ENCODE measurements around the gene JAZF1. TPM values are rescaled to one million over a fixed set of nuclear protein-coding genes. Genes with fewer than 3 reads are reported as not detected.
A peak's percentile ranks its signal among the peaks of the same experiment; 100 is the strongest.

The JAZF1 gene
- total and polyA plus RNA-seq, 2 of the 4 experiments (the other 2 are of a cell fraction) = 8.4 to 10.5 TPM

DNA sequence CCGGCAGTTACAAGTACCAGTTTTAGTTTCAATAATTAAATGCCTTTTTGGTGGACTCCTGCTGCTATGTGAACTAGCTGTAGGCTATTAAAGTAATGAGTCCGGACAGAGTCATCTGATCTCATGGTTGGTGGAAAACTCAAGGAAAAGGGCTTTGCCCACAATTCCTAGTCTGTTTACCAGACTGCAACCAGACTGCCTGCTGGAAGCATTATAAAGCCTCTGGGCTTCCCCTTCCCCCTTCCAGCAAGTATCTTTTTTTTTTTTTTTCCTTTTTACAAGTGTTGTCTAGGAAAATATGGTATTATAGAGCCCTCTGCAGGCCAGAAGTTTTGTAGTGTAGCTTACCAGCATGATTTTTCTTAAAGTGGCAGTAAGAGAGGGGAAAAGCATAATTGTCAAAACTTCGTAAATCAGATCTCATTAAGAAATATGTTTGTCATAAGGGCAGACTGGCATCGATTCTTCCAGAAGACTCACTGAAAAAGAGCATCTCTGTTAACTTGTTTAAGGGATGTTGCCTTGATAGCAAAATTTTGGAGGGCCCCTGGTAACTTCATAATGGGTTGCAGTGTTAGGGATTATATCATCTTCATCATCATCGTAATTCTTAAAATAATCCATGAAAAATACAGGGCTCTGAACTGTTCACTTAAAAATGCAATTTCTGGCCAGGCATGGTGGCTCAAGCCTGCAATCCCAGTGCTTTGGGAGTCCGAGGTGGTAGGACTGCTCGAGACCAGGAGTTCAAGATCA lies 259.3 kb downstream of the JAZF1 start:
- DNase-seq (peak; percentile 92), ATAC-seq (ENCODE audit: low read depth) (peak; percentile 84)
- intact Hi-C loops (cut with micrococcal nuclease) (loop anchor here (1.0 to 5.0 kb wide), 8 partner anchors 98 to 725 kb away; no protein-coding TSS in a partner anchor), dilution Hi-C loops (cut with HindIII; ENCODE audit: low sequenced_read_pairs, unreplicated experiment) (no loop called here), in situ Hi-C loops (cut with MboI; ENCODE audit: low sequenced_read_pairs) (loop anchor here (5.0 kb wide), 1 partner anchor 724 kb away; no protein-coding TSS in a partner anchor)
- Histone ChIP-seq H3K36me3 (ENCODE audit: control insufficient read depth, insufficient read depth, low read length) (no peaks in the 10 kb centered on the region), H2AFZ (replicated peaks; ENCODE audit: low read length, poor library complexity) (no peak overlapping the region), H2AK9ac (replicated peaks; ENCODE audit: low read depth, low read length, poor library complexity) (no peak overlapping the region), H3K4ac (ENCODE audit: low read depth, low read length) (no peak overlapping the region), H2BK5ac (ENCODE audit: low read depth, low read length, poor library complexity, severe bottlenecking) (no peak overlapping the region), H3K9me3 (ENCODE audit: control insufficient read depth, insufficient read depth, low read length) (no peaks in the 10 kb centered on the region), H3K56ac (ENCODE audit: extremely low read depth, insufficient read depth, low read length) (no peak overlapping the region), H3K27ac (ENCODE audit: insufficient read depth, low read length) (no peak overlapping the region), H3K14ac (replicated peaks; ENCODE audit: low read depth, low read length) (no peak overlapping the region), H2BK120ac (ENCODE audit: low read depth, low read length) (no peak overlapping the region), H3K4me1 (ENCODE audit: control insufficient read depth, insufficient read depth, low read length) (peaks cover 19% of the 10 kb centered on the region), H3K27me3 (ENCODE audit: control insufficient read depth, insufficient read depth, low read length) (no peaks in the 10 kb centered on the region), H3K9me1 (ENCODE audit: insufficient read depth, low read length) (peaks cover 17% of the 10 kb centered on the region), H3K18ac (ENCODE audit: low read depth, low read length) (no peak overlapping the region), H4K91ac (ENCODE audit: insufficient read depth, low read depth, low read length) (no peak overlapping the region), H4K20me1 (ENCODE audit: insufficient read depth, low read length) (peaks cover 15% of the 10 kb centered on the region; the same call in 1 of the 2 replicates), H3K4me2 (ENCODE audit: low read depth, low read length) (peak overlapping the region; percentile 14; the same call in 1 of the 2 replicates), H2AK5ac (ENCODE audit: low read depth, low read length) (no peak overlapping the region), H3K79me1 (ENCODE audit: low read depth in 1 of 2, low read length in 2 of 2) (peaks cover 29 to 55% of the 10 kb centered on the region in 2 experiments), H3K9ac (ENCODE audit: low read depth, low read length) (no peak overlapping the region), H4K8ac (ENCODE audit: low read depth in 2 of 2, low read length in 2 of 2) (no peak overlapping the region), H4K5ac (ENCODE audit: low read depth, low read length) (no peak overlapping the region), H2BK20ac (ENCODE audit: low read depth, low read length) (no peak overlapping the region), H3K23ac (ENCODE audit: low read depth, low read length) (no peak overlapping the region), H3K4me3 (ENCODE audit: insufficient read depth, low read depth, low read length) (no peak overlapping the region), H2BK15ac (ENCODE audit: low read depth, low read length) (no peak overlapping the region)
- ChIA-PET POLR2A (ENCODE audit: unreplicated experiment) (interaction anchor here (0.6 kb wide), 1 partner anchor 1631 kb away, joined by 7 read pairs; no protein-coding TSS in a partner anchor), CTCF (interaction anchor here (0.7 to 3.3 kb wide), 7 partner anchors 20 to 725 kb away, joined by 3 to 11 read pairs (median 5); no protein-coding TSS in a partner anchor)
- no TSS peak for BruUV-seq (replicated peaks)
- 0% methylated on average over 1 of the region's 7 CpGs; no CpG with 5 or more reads in 1 of the 2 experiments for WGBS, 2 experiments (ENCODE audit: extremely low coverage in 2 of 2, insufficient read length in 1 of 2)
- TF ChIP-seq, protein P1, sequence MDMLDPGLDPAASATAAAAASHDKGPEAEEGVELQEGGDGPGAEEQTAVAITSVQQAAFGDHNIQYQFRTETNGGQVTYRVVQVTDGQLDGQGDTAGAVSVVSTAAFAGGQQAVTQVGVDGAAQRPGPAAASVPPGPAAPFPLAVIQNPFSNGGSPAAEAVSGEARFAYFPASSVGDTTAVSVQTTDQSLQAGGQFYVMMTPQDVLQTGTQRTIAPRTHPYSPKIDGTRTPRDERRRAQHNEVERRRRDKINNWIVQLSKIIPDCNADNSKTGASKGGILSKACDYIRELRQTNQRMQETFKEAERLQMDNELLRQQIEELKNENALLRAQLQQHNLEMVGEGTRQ (IDR thresholded peaks at IDR 0.05; ENCODE audit: low read depth, low read length) = no peak
- TF ChIP-seq POLR2A (IDR thresholded peaks at IDR 0.05; ENCODE audit: low read depth, low read length) (no peak), BHLHE40 (IDR thresholded peaks at IDR 0.05; ENCODE audit: low read depth, low read length) (no peak), MXI1 (IDR thresholded peaks at IDR 0.05; ENCODE audit: borderline replicate concordance, low read depth, low read length) (no peak), CEBPB (IDR thresholded peaks at IDR 0.05; ENCODE audit: low read depth, low read length) (no peak), CHD1 (IDR thresholded peaks at IDR 0.05; ENCODE audit: low read depth, low read length) (no peak), SMC3 (IDR thresholded peaks at IDR 0.05; ENCODE audit: low read depth, low read length) (peak; percentile 61), FOS (IDR thresholded peaks at IDR 0.05; ENCODE audit: low read depth, low read length) (no peak), NFE2L2 (IDR thresholded peaks at IDR 0.05; ENCODE audit: low read depth, low read length) (no peak), MAZ (IDR thresholded peaks at IDR 0.05; ENCODE audit: borderline replicate concordance, low read depth, low read length) (no peak), RFX5 (IDR thresholded peaks at IDR 0.05; ENCODE audit: low read depth, low read length) (no peak), RAD21 (IDR thresholded peaks at IDR 0.05; ENCODE audit: low read length) (peak; percentile 77), MAFK (IDR thresholded peaks at IDR 0.05; ENCODE audit: low read depth, low read length) (no peak)
- TF ChIP-seq, protein P2, sequence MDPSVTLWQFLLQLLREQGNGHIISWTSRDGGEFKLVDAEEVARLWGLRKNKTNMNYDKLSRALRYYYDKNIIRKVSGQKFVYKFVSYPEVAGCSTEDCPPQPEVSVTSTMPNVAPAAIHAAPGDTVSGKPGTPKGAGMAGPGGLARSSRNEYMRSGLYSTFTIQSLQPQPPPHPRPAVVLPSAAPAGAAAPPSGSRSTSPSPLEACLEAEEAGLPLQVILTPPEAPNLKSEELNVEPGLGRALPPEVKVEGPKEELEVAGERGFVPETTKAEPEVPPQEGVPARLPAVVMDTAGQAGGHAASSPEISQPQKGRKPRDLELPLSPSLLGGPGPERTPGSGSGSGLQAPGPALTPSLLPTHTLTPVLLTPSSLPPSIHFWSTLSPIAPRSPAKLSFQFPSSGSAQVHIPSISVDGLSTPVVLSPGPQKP (IDR thresholded peaks at IDR 0.05; ENCODE audit: borderline replicate concordance, low read depth, low read length) = no peak
- TF ChIP-seq, protein P3, sequence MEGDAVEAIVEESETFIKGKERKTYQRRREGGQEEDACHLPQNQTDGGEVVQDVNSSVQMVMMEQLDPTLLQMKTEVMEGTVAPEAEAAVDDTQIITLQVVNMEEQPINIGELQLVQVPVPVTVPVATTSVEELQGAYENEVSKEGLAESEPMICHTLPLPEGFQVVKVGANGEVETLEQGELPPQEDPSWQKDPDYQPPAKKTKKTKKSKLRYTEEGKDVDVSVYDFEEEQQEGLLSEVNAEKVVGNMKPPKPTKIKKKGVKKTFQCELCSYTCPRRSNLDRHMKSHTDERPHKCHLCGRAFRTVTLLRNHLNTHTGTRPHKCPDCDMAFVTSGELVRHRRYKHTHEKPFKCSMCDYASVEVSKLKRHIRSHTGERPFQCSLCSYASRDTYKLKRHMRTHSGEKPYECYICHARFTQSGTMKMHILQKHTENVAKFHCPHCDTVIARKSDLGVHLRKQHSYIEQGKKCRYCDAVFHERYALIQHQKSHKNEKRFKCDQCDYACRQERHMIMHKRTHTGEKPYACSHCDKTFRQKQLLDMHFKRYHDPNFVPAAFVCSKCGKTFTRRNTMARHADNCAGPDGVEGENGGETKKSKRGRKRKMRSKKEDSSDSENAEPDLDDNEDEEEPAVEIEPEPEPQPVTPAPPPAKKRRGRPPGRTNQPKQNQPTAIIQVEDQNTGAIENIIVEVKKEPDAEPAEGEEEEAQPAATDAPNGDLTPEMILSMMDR (conservative IDR thresholded peaks at IDR 0.05; ENCODE audit: low read depth, low read length) = peak; percentile 74

Measured in IMR-90 (cell line).